Stomach (tissue), 9 donors: Measurements from ENCODE around the gene AADACL2. TPM values are rescaled to one million over a fixed set of nuclear protein-coding genes. Genes with fewer than 3 reads are reported as not detected.
A peak's percentile ranks its signal among the peaks of the same experiment; 100 is the strongest.

Experiments used
- DNase-seq, 2 donors: peaks; one replicate each; pipeline versions ENCODE4 v3.0.0 to v3.0.0-alpha.2; 2013 to 2019
- H3K27ac ChIP-seq, 5 donors: fragments of 200-600 bp in 4 of 5; sonication (generic) in 4 of 5; one replicate each; pipeline ENCODE4 v1.5.1; 2013 to 2019; ENCODE audit warnings: mild to moderate bottlenecking in 1 of 5, moderate library complexity in 1 of 5
- H3K27me3 ChIP-seq, 3 donors: fragments of 200-600 bp; sonication (generic); one replicate each; pipeline ENCODE4 v1.5.1; 2017 to 2019; ENCODE audit warnings: mixed run types in 1 of 3
- H3K36me3 ChIP-seq, 4 donors: fragments of 200-600 bp; sonication (generic); 1 replicate in 3 of 4; 2 replicates in 1 of 4; pipeline ENCODE4 v1.5.1; 2016 to 2019
- H3K4me1 ChIP-seq, 4 donors: fragments of 200-600 bp; sonication (generic); one replicate each; pipeline ENCODE4 v1.5.1; 2016 to 2019
- H3K4me3 ChIP-seq, 4 donors: fragments of 200-600 bp; sonication (generic) in 3 of 4; one replicate each; pipeline ENCODE4 v1.5.1; 2016 to 2019; ENCODE audit warnings: mild to moderate bottlenecking in 1 of 4
- H3K9me3 ChIP-seq, 4 donors: fragments of 200-600 bp; sonication (generic); one replicate each; pipeline ENCODE4 v1.5.1; 2016 to 2019
- EP300 ChIP-seq: sonication (generic); formaldehyde crosslinking; IDR thresholded peaks from one replicate; pipeline ENCODE4 v1.6.1; 2017; ENCODE audit warnings: antibody characterized with exemption
- POLR2A ChIP-seq, 4 donors: fragments of 450-650 bp; IDR thresholded peaks; one replicate each; pipeline ENCODE4 v1.6.1; 2016; ENCODE audit warnings: antibody characterized with exemption in 4 of 4, control low read depth in 2 of 4, mild to moderate bottlenecking in 1 of 4, moderate library complexity in 1 of 4
- POLR2AphosphoS5 ChIP-seq, 3 donors: sonication (generic); formaldehyde crosslinking; IDR thresholded peaks; one replicate each; pipeline ENCODE4 v1.6.1; 2016; ENCODE audit warnings: antibody characterized with exemption in 3 of 3
- WGBS, 5 donors: extraction: QIAGEN DNeasy Blood & Tissue Kit in 3 of 5; methylation state at CpG; one replicate each; pipeline versions ENCODE4 v1.1.5 to v1.1.7; 2013 to 2018; 5-methylcytosine and 5-hydroxymethylcytosine counted together
- intact Hi-C: fragments of 100-400 bp; cut with DNase I; formaldehyde crosslinking; loops from one replicate; pipeline ENCODE4 v1.15.1; 2023; ENCODE audit warnings: low total_unique reads
- polyA plus RNA-seq, 3 donors: library from polyadenylated mRNA; stranded (reverse); fragments of 200-250 nt; gene quantifications; one replicate each; pipeline ENCODE4 v1.2.3, GENCODE V29; 2013
- total RNA-seq, 5 donors: library from RNA; depleted of rRNA; stranded (reverse); fragments of >200 nt; gene quantifications; one replicate each; pipeline versions ENCODE4 v1.1.0 to v1.2.3, GENCODE V29; 2014 to 2016
- TF ChIP-seq, protein P1 (sequence below), 7 experiments: fragments of 450-650 bp in 4 of 7; fragments of 200-600 bp in 3 of 7; sonication (generic) in 3 of 7; IDR thresholded peaks; one replicate each; pipeline ENCODE4 v1.5.1; 2016 to 2019; ENCODE audit warnings: antibody characterized with exemption in 7 of 7, control low read depth in 2 of 7, mild to moderate bottlenecking in 1 of 7
- donor health status: healthy with polysubstance abuse.
- donor health status: Bipolar disorder and iron deficiency.
- donor health status: healthy.

AADACL2 gene
- total and polyA plus RNA-seq, 8 donors, result 0.92 TPM; not detected in 7

DNA sequence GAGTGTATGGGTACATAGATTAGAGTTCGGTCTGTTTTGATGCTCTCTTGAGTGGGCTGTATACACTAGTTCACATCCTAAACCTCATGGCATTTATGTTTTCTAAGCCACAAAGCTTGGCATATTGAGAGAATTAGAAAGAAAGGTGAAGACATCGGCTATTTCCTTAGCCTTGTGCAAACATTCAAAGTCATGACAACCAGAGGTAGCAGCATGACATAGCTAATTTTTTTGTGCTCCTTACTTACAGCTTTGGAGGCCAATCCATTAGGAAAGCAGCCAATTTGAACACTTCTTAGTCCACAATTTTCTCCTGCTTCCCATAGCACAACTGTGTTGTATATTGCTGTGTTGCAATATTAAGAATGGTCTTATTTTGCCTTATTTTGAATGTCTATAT is 58.7 kb downstream of the AADACL2 start:
- no peaks in the 10 kb centered on the region for H3K36me3 ChIP-seq
- no peaks in the 10 kb centered on the region for H3K9me3 ChIP-seq
- intact Hi-C loops, result no loop called here
- peaks cover 0 to 26% (median 11%) of the 10 kb centered on the region in 4 donors for H3K4me1 ChIP-seq
- H3K27me3 ChIP-seq, result no peaks in the 10 kb centered on the region
- no peak overlapping the region for H3K4me3 ChIP-seq
- TF ChIP-seq POLR2A (IDR thresholded peaks at IDR 0.05) (no peak), POLR2AphosphoS5 (IDR thresholded peaks at IDR 0.05) (no peak)
- TF ChIP-seq, protein P1, sequence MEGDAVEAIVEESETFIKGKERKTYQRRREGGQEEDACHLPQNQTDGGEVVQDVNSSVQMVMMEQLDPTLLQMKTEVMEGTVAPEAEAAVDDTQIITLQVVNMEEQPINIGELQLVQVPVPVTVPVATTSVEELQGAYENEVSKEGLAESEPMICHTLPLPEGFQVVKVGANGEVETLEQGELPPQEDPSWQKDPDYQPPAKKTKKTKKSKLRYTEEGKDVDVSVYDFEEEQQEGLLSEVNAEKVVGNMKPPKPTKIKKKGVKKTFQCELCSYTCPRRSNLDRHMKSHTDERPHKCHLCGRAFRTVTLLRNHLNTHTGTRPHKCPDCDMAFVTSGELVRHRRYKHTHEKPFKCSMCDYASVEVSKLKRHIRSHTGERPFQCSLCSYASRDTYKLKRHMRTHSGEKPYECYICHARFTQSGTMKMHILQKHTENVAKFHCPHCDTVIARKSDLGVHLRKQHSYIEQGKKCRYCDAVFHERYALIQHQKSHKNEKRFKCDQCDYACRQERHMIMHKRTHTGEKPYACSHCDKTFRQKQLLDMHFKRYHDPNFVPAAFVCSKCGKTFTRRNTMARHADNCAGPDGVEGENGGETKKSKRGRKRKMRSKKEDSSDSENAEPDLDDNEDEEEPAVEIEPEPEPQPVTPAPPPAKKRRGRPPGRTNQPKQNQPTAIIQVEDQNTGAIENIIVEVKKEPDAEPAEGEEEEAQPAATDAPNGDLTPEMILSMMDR (IDR thresholded peaks at IDR 0.05), result no peak
- 34 to 58% (median 54%) methylated on average over 2 of the region's 2 CpGs for WGBS, 5 donors
- H3K27ac ChIP-seq, result peak overlapping the region in 4 of 5 donors; percentile 41 to 73 (median 54)
- DNase-seq, result peak in 1 of 2 donors; percentile 30

DNA sequence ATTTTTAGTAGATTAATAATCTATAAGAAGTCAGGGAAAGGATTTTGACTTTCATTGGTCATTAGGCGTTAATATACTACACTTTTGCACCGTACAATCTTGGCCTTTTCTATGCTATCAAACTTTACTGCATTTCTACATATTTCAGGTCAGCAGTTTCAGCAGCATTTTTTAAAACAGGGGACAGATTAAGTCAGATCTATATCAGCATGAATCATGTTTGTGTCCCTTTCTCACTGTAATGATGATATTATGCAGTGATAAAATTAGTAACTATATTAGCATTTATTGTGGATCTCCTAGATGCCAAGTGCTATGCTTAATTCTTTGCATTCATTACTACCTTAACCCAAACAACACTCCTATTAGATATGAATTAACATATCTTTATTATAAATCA is 59.9 kb downstream of the AADACL2 start:
- intact Hi-C loops, result no loop called here
- H3K27ac ChIP-seq, result peak overlapping the region in 4 of 5 donors; percentile 13 to 73 (median 54)
- TF ChIP-seq EP300, result no peak
- TF ChIP-seq POLR2AphosphoS5 (IDR thresholded peaks at IDR 0.05), result no peak
- no peak for TF ChIP-seq POLR2A (IDR thresholded peaks at IDR 0.05)
- TF ChIP-seq, protein P1 (IDR thresholded peaks at IDR 0.05), result no peak
- no peaks in the 10 kb centered on the region for H3K9me3 ChIP-seq
- peaks cover 0 to 26% (median 11%) of the 10 kb centered on the region in 4 donors for H3K4me1 ChIP-seq
- DNase-seq, result no peak
- H3K36me3 ChIP-seq, result no peaks in the 10 kb centered on the region
- H3K27me3 ChIP-seq, result no peaks in the 10 kb centered on the region
- 22 to 54% (median 49%) methylated on average over 2 of the region's 2 CpGs for WGBS, 5 donors
- H3K4me3 ChIP-seq, result no peak overlapping the region

DNA sequence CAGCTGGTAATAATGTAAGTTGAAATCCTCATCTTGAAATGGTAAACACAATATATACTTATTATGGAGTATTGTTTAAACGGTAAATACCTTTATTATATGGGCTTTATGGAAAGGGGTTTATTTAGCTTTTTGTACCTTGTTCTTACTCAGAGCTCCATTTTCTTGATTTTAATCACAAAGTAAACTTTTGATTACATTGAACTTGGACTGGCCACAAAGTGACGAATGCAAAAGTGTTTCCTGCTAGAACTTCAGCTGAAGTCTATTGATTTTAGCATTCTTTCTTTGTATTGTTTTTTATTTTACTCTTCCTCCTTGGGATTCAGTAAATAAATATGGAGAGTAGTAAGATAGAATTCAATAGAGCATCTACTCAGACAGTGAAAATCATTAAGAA is 60.4 kb downstream of the AADACL2 start:
- WGBS, 5 donors, result 29 to 49% (median 39%) methylated on average over 2 of the region's 2 CpGs
- TF ChIP-seq, protein P1 (IDR thresholded peaks at IDR 0.05), result no peak
- TF ChIP-seq POLR2AphosphoS5 (IDR thresholded peaks at IDR 0.05) (peak in 1 of 3 donors; percentile 45), EP300 (no peak)
- peaks cover 0 to 26% (median 11%) of the 10 kb centered on the region in 4 donors for H3K4me1 ChIP-seq
- H3K4me3 ChIP-seq, result no peak overlapping the region
- DNase-seq, result peak in 1 of 2 donors; percentile 58
- peak overlapping the region in 4 of 5 donors; percentile 6 to 73 (median 56) for H3K27ac ChIP-seq
- no peaks in the 10 kb centered on the region for H3K36me3 ChIP-seq
- H3K9me3 ChIP-seq, result no peaks in the 10 kb centered on the region
- no peaks in the 10 kb centered on the region for H3K27me3 ChIP-seq
- intact Hi-C loops, result no loop called here

DNA sequence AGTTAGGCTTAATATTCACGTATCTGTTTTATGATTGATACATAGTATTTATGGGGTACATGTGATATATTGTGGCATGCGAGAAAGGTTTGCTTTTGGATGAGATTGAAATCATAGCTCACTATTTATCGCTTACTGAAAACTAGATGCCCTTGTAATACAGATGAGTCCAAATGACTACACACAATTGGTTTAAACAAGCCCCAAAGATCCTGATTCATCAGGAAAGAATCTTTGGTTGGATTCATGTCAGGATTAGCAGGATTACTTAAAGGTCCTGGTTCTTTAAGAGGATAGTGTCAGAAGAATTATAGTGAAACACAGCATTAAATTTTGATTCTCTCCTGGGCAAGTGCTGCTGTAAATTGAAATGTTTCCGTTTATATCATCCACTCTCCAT is 61.5 kb downstream of the AADACL2 start:
- 83 to 94% (median 89%) methylated on average over 4 of the region's 4 CpGs for WGBS, 5 donors
- TF ChIP-seq, protein P1 (IDR thresholded peaks at IDR 0.05), result no peak
- TF ChIP-seq EP300, result no peak
- TF ChIP-seq POLR2A (IDR thresholded peaks at IDR 0.05), result no peak
- TF ChIP-seq POLR2AphosphoS5 (IDR thresholded peaks at IDR 0.05), result no peak

More for the DNA sequence above, 61.5 kb downstream of the AADACL2 start:
- Histone ChIP-seq H3K27me3 (no peaks in the 10 kb centered on the region), H3K4me3 (no peak overlapping the region), H3K9me3 (no peaks in the 10 kb centered on the region), H3K4me1 (peaks cover 0 to 20% (median 11%) of the 10 kb centered on the region in 4 donors), H3K36me3 (no peaks in the 10 kb centered on the region), H3K27ac (peak overlapping the region in 2 of 5 donors; percentile 51 to 73)
- intact Hi-C loops, result no loop called here
- DNase-seq, result no peak
